Measurements from ENCODE around the gene TRIM69.
"Not testable (repeated sequence)": the region's sequence is repeated elsewhere in the genome, so short reads cannot be mapped to it uniquely, and the experiment has no call there.

The TRIM69 gene

DNA sequence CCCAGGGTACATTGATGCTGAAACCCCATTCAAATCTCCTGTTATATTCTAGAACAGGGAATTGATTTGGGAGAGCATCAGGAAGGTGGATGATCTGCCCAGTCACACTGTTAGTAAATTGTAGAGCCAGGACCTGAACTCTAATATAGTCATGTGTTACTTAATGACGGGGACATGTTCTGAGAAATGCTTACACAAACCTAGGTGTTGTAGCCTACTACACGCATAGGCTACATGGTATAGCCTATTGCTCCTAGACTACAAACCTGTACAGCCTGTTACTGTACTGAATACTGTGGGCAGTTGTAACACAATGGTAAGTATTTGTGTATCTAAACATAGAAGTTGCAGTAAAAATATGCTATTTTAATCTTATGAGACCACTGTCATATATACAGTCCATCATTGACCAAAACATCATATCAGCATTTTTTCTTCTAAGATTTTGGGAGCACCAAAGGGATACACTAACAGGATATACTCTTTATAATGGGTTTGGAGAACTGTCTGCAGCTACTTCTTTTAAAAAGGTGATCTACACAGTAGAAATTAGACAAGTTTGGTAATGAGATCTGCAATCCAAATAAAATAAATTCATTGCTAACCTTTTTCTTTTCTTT lies 19.2 kb upstream of the TRIM69 start:
- peak; percentile 32 for DNase-seq

DNA sequence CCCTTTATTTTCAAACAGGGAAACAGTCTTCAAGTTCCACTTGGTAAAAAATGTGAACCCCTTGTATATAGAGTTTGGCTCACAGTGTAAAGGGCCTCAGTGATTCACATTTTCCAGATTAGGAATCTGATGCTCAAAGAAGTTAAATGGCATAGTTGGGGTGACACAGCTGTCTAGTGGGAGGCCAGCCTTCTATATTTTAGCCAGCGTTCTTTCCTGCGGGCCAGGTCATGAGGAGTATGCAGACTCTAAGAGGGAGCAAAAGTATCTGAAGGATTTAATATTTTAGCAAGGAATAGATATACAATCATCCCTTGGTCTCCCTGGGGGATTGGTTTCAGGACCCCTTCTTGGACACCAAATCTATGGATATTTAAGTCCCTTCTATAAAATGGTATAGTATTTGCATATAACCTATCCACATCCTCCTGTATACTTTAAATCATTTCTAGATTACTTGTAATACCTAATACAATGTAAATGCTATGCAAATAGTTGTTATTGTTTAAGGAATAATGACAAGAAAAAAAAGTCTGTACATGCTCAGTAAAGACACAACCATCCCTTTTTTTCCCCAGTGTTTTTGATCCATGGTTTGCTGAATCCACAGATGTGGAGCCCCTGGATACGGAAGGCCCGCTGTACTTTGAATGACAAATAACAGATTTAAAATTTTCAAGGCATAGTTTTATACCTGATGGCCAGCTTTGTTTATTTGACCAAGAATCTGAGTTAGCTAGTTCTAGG lies 18.0 kb upstream of the TRIM69 start:
- DNase-seq: peak; percentile 50

DNA sequence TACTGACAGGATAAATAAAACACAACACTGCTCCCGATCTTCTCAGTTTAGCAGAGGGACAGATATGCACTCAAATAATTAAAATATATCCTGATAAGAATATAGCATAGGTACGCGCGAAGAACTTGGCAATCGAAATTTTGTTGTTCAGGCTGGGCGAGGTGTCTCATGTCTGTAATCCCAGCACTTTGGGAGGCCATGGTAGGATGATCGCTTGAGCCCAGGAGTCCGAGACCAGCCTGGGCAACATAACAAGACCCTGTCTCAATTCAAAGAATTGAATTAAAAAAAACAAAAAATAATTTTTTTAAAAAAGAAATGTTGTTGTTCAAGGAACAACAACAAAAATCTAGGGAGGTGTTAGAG lies 17.4 kb upstream of the TRIM69 start:
- peak; percentile 72 for DNase-seq

GRCh38 chr15:44719293-44719999 lies 16.9 kb upstream of the TRIM69 start:
- DNase-seq: peak; percentile 92

DNA sequence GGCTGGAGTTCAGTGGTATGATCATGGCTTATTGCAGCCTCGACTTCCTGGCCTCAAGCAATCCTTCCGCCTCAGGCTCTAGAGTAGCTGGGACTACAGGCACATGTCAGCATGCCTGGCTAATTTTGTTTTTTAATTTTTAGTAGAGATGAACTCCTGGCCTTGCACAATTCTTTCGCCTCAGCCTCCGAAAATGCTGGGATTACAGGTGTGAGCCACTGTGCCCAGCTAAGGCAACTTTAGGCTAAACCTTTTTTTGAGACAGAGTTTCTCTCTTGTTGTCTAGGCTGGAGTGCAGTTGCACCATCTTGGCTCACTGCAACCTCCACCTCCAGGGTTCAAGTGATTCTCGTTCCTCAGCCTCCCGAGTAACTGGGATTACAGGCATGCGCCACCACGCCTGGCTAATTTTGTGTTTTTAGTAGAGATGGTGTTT lies 16.3 kb upstream of the TRIM69 start:
- DNase-seq: not testable (repeated sequence)

GRCh38 chr15:44720460-44721176 lies 15.7 kb upstream of the TRIM69 start:
- peak; percentile 61 for DNase-seq

DNA sequence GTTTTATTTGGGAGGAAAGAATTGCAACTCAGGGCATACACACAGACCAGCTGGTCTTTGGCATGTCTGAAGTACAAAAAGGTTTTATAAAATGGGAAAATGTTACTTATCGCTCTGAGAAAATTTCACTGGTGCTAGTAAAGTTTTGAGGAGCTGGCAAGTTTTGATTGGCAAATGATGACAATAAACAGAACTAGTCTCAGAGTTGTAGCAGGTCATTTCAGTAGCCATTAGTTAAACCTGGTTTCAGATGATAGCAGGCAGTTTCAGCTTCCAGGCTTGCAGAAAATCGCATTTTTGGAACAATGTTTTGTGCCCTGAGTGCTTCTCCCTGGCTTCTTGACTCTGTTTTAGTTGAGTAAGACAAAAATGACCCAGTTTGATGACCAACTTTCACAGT lies 14.3 kb upstream of the TRIM69 start:
- peak; percentile 26 for DNase-seq

GRCh38 chr15:44726136-44726535 lies 10.2 kb upstream of the TRIM69 start:
- no peak for DNase-seq

GRCh38 chr15:44726568-44727484 lies 9.5 kb upstream of the TRIM69 start:
- DNase-seq: peak; percentile 91

DNA sequence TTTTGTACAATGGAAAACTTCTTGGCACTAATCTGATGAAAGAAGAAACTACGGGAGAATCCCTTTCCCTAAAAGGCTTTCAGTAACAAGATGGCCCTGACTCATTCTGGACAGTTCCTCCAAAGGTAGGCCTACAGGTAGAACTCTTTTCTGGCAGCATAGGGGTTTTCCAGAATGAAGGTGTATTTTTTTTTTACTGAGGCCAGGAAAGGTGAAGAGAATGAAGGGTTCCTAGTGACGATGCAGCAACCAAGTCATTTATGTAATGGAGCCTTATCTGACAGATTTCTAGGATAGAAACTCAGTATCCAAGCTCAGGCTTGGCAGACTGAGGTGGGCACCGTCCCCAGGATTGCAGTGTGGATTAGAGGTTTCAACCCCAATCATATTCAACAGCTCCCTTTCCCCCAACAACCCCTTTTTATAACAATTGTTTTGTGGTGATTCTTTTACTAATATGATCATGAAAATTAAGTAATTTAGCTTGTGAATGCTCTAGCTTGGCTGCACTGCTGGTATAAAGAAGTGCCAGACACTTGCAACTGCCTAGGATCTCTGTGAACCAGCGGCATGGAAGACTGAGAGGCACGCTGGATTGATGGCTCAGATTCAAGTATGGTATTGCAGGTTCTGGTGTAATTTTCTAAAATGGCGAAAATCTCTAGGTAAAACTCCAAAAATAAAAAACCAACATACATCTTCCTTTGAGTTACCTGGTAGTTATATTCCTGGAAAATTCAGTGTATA lies 8.7 kb upstream of the TRIM69 start:
- peak; percentile 39 for DNase-seq

DNA sequence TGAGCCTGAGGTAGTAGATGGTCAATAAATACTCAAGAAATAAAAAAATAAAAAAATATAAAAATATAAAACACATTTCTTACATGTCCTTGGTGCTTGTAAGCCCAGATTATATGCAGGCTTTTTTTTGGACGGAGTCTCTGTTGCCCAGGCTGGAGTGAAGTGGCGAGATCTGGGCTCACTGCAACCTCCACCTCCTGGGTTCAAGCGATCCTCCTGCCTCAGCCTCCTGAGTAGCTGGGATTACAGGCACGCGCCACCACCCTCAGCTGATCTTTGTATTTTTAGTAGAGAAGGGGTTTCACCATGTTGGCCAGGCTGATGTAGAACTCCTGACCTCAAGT lies 8.1 kb upstream of the TRIM69 start:
- not testable (repeated sequence) for DNase-seq

DNA sequence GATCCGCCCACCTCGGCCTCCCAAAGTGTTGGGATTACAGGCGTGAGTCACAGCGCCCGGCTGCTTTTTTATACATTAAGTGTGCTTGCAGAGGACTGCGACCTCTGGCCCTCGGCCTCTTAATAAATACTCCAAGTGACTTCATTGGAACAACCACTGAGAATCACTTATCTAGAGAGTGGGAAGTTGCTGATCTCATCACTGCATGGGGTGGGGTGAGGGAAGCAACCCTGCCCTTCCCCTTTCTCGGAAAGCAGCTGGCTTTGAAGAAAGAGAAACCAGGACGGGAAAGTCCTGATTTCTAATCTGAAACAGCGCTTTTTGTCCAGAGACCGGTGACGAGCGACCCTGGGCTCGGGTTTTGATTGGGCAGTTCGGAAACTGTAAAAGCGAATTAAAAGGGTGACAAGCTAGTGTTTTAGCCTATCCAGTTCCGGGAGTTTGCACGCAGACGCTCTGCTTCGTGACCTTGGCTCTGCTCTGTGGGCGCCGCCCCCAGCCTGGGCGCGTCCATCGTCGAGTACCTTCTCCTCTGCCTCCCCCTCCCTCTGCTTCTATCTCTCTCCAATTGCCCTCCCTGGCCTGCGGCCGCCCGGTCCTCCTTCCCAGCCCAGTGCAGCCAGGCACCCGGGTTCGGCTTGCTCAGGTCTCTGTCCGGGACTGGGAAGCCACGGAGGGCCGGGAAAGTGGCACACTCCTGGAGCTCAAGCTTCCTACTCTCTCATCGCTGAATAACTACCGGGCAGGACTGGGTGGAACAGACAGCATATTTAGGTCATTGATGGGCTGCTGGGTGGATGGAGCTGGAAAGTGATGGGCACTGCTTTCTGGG lies 7.5 kb upstream of the TRIM69 start:
- peak; percentile 99 for DNase-seq

DNA sequence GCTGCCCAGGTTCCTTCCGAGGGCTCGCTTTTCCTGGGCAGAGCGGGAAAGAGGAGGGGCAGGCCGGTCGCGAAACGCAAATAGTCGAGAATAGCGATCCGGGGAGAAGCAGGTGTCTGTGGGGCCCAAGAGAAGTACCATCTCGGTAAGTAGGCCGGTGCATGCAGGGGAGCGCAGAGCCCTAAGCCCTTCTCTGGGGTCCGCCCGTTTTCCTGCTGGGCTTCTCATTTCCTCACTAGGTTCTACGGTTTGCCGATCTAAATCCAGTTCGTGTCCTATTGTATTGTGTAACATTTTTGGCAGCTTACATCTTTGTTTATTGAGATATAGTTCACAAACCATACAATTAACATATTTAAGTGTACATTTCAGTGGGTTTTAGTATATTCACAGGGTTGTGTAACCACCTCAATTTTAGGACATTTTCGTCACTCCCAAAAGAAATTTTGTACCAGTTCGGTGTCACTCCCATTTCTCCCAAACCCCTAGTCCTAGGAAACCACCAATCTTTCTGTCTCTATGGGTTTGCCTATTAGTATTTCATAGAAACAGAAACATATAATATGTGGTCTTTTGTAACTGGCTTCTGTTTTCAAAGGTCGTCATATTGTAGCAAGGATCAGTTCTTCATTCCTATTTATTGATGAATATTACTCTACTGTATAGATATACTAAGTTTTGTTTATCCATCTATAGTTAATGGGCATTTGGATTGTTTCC lies 6.8 kb upstream of the TRIM69 start:
- DNase-seq: peak; percentile 75

GRCh38 chr15:44734839-44735481 lies 1.4 kb upstream of the TRIM69 start:
- DNase-seq: peak; percentile 37

GRCh38 chr15:44735482-44736180 lies 697 bp upstream of the TRIM69 start:
- DNase-seq: peak; percentile 92

DNA sequence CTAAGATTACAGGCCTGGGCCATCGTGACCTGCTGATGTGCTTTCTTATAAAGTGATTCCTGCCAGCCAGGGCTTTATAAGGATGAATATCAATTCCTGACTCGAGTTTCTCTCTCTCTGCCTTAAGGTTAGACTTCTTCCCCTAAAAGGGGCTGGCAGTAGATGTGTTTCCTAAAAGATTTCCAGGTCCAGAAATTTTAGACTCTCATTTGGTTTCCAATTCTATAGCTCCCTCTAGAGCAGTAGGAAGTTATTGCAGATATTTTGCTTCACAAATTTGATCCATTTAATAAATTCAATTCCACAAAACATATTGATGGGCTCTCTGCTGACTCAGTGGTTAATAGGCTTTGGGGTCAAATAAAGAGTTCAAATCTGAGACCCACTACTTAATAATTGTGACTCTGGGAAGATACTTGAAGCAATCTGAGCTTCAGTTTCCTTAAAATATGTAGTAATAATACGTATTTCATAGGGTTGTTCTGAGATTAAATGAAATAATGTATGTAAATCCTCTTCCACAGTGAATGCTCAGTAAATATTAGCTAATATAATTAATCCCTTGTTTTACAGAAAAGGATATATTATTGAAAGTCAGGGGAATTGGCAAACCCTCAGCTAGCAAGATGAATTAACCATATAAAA lies 2.1 kb downstream of the TRIM69 start:
- peak; percentile 85 for DNase-seq

- not testable (repeated sequence) for DNase-seq
Measured at GRCh38 chr15:44739222-44739847, 3.0 kb downstream of the TRIM69 start.

DNA sequence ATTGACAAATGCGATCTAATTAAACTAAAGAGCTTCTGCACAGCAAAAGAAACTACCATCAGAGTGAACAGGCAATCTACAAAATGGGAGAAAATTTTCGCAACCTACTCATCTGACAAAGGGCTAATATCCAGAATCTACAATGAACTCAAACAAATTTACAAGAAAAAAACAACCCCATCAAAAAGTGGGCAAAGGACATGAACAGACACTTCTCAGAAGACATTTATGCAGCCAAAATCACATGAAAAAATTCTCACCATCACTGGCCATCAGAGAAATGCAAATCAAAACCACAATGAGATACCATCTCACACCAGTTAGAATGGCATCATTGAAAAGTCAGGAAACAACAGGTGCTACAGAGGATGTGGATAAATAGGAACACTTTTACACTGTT lies 7.1 kb downstream of the TRIM69 start:
- not testable (repeated sequence) for DNase-seq

Data from OCI-M1 (cell line).